ENCODE data around the gene STX2.

STX2 gene

DNA sequence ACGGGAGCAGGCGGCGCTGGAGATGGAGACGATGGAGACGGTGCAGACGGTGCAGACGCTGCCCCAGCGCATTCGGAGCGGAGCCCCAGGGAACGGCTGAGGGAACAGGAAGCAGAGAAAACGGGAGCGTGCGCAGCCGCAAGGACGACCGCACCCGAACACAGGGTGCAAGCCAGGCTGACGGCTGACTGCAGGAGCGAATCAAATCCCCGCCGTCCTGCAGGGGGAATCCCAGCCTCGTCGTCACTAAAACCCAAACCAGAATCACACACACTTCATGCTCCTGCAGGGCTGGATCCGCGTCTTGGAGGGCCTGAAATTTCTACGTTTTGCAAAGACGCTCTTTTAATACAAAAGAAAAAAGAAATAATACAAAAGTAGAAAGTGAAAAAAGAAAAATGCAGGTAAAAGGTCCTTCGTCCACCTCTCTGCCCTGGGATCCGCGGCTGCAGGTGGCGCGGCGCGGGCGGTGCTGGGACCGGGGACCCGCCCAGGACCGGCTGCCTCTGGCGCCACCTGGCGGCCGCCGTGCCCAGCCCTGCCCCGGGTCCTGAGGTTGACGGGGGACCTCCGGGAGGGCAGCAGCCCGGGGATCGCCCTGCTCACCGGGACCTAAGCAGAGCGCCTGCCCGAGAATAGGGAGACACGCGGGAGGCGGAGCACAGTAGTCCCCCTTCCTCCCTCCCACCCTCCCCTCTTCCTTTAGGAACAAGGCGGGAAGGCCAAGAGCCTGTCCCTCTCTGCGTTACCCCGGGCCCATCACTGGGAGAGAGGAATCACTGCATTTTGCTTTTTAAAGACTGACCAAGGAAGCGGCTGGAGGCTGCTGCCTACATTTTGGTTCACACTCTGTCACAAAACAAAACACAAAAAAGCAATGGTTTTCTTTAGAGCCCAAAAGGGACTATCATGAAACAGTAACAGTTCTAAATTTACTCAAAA is 20.1 kb downstream of the STX2 start:
- Histone ChIP-seq H3K27me3 (ENCODE audit: insufficient read depth, low read depth) (no peaks in the 10 kb centered on the region), H3K27ac (no peak overlapping the region), H3K9ac (no peak overlapping the region), H3K79me2 (ENCODE audit: insufficient read depth, low read depth) (no peaks in the 10 kb centered on the region), H2AFZ (ENCODE audit: low read depth) (no peak overlapping the region), H3K36me3 (ENCODE audit: insufficient read depth) (no peaks in the 10 kb centered on the region), H4K20me1 (ENCODE audit: insufficient read depth) (no peaks in the 10 kb centered on the region), H3K4me2 (no peak overlapping the region), H3K4me1 (ENCODE audit: low read depth, poor library complexity, severe bottlenecking) (no peaks in the 10 kb centered on the region), H3K4me3 (IDR thresholded peaks at IDR 0.05; ENCODE audit: insufficient read depth, low read depth, low read length) (no peak overlapping the region)
- TF ChIP-seq, protein P1, sequence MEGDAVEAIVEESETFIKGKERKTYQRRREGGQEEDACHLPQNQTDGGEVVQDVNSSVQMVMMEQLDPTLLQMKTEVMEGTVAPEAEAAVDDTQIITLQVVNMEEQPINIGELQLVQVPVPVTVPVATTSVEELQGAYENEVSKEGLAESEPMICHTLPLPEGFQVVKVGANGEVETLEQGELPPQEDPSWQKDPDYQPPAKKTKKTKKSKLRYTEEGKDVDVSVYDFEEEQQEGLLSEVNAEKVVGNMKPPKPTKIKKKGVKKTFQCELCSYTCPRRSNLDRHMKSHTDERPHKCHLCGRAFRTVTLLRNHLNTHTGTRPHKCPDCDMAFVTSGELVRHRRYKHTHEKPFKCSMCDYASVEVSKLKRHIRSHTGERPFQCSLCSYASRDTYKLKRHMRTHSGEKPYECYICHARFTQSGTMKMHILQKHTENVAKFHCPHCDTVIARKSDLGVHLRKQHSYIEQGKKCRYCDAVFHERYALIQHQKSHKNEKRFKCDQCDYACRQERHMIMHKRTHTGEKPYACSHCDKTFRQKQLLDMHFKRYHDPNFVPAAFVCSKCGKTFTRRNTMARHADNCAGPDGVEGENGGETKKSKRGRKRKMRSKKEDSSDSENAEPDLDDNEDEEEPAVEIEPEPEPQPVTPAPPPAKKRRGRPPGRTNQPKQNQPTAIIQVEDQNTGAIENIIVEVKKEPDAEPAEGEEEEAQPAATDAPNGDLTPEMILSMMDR (conservative IDR thresholded peaks at IDR 0.05; ENCODE audit: low read depth, low read length) = no peak

- Histone ChIP-seq H3K79me2 (ENCODE audit: insufficient read depth, low read depth) (no peaks in the 10 kb centered on the region), H3K27me3 (ENCODE audit: insufficient read depth, low read depth) (no peaks in the 10 kb centered on the region), H3K36me3 (ENCODE audit: insufficient read depth) (no peaks in the 10 kb centered on the region), H4K20me1 (ENCODE audit: insufficient read depth) (no peaks in the 10 kb centered on the region), H3K27ac (no peak overlapping the region), H3K4me1 (ENCODE audit: low read depth, poor library complexity, severe bottlenecking) (no peaks in the 10 kb centered on the region), H3K9ac (no peak overlapping the region), H3K4me2 (no peak overlapping the region), H3K4me3 (IDR thresholded peaks at IDR 0.05; ENCODE audit: insufficient read depth, low read depth, low read length) (no peak overlapping the region), H2AFZ (ENCODE audit: low read depth) (no peak overlapping the region)
- TF ChIP-seq, protein P1 (conservative IDR thresholded peaks at IDR 0.05; ENCODE audit: low read depth, low read length) = no peak
Observed at GRCh38 chr12:130818272-130818634, 20.8 kb downstream of the STX2 start.

DNA sequence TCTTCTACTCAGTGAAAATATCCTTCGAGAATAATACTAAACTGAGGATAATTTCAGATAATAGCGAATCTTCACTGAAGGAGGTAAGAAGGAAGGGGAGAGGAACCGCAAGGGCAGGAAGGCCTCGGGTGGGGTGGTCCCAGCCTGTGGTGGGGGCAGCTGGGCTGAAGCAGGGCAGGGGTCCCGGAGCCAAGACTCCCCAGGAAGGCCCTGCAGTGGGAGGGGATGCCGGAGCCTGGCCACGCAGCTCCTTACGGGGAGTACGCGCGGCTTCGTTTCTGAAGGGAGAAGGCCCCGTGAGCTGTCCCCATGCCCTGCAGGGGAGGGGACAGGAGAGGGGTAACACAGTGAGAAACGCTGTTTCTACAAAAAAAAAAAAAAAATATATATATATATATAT is 21.2 kb downstream of the STX2 start:
- Histone ChIP-seq H3K27ac (no peak overlapping the region), H3K4me2 (no peak overlapping the region), H3K27me3 (ENCODE audit: insufficient read depth, low read depth) (no peaks in the 10 kb centered on the region), H4K20me1 (ENCODE audit: insufficient read depth) (no peaks in the 10 kb centered on the region), H3K36me3 (ENCODE audit: insufficient read depth) (no peaks in the 10 kb centered on the region), H3K9ac (no peak overlapping the region), H3K4me1 (ENCODE audit: low read depth, poor library complexity, severe bottlenecking) (no peaks in the 10 kb centered on the region), H3K4me3 (IDR thresholded peaks at IDR 0.05; ENCODE audit: insufficient read depth, low read depth, low read length) (no peak overlapping the region), H3K79me2 (ENCODE audit: insufficient read depth, low read depth) (no peaks in the 10 kb centered on the region), H2AFZ (ENCODE audit: low read depth) (no peak overlapping the region)
- TF ChIP-seq, protein P1 (conservative IDR thresholded peaks at IDR 0.05; ENCODE audit: low read depth, low read length) = no peak

GRCh38 chr12:130816097-130816496 is 23.0 kb downstream of the STX2 start:
- H3K27me3 ChIP-seq (ENCODE audit: insufficient read depth, low read depth) = no peaks in the 10 kb centered on the region
- H3K4me1 ChIP-seq (ENCODE audit: low read depth, poor library complexity, severe bottlenecking) = no peaks in the 10 kb centered on the region
- no peak overlapping the region for H3K27ac ChIP-seq
- no peaks in the 10 kb centered on the region for H3K36me3 ChIP-seq (ENCODE audit: insufficient read depth)
- TF ChIP-seq, protein P1 (conservative IDR thresholded peaks at IDR 0.05; ENCODE audit: low read depth, low read length) = no peak
- no peaks in the 10 kb centered on the region for H4K20me1 ChIP-seq (ENCODE audit: insufficient read depth)
- H3K79me2 ChIP-seq (ENCODE audit: insufficient read depth, low read depth) = no peaks in the 10 kb centered on the region
- no peak overlapping the region for H3K4me2 ChIP-seq
- H2AFZ ChIP-seq (ENCODE audit: low read depth) = no peak overlapping the region
- no peak overlapping the region for H3K9ac ChIP-seq
- H3K4me3 ChIP-seq (IDR thresholded peaks at IDR 0.05; ENCODE audit: insufficient read depth, low read depth, low read length) = no peak overlapping the region

All from KMS-11 (cell line).